GM12875 (cell line): ENCODE data around the gene SH2D3C.

Experiments used
- H3K4me3 ChIP-seq: one replicate; pipeline ENCODE4 v1.5.1; 2011; ENCODE audit warnings: low read depth, low read length, control low read depth
- CTCF ChIP-seq: IDR thresholded peaks from 2 replicates; pipeline ENCODE4 v1.5.1; 2011; ENCODE audit warnings: low read depth, mild to moderate bottlenecking, control low read depth, inconsistent platforms, low read length, moderate library complexity, borderline replicate concordance; ENCODE audit not compliant: insufficient read depth

SH2D3C gene

GRCh38 chr9:127806871-127807270 lies 28.4 kb upstream of the SH2D3C start:
- TF ChIP-seq CTCF: no peak
- H3K4me3 ChIP-seq: no peak overlapping the region

GRCh38 chr9:127805620-127806019 lies 27.2 kb upstream of the SH2D3C start:
- no peak overlapping the region for H3K4me3 ChIP-seq
- peak; percentile 49; the same call in 1 of the 2 replicates for TF ChIP-seq CTCF

GRCh38 chr9:127803507-127804352 lies 25.3 kb upstream of the SH2D3C start:
- no peak for TF ChIP-seq CTCF
- H3K4me3 ChIP-seq: peak overlapping the region; percentile 61

- H3K4me3 ChIP-seq: peak within 1 kb of the TSS; percentile 61
- no peak for TF ChIP-seq CTCF
Observed at GRCh38 chr9:127802576-127803443, 24.3 kb upstream of the SH2D3C start, which contains the start of gene FPGS. TSS of gene FPGS (plus strand) at chr9:127802882. CDS start at chr9:127802925, 43 bp downstream.

DNA sequence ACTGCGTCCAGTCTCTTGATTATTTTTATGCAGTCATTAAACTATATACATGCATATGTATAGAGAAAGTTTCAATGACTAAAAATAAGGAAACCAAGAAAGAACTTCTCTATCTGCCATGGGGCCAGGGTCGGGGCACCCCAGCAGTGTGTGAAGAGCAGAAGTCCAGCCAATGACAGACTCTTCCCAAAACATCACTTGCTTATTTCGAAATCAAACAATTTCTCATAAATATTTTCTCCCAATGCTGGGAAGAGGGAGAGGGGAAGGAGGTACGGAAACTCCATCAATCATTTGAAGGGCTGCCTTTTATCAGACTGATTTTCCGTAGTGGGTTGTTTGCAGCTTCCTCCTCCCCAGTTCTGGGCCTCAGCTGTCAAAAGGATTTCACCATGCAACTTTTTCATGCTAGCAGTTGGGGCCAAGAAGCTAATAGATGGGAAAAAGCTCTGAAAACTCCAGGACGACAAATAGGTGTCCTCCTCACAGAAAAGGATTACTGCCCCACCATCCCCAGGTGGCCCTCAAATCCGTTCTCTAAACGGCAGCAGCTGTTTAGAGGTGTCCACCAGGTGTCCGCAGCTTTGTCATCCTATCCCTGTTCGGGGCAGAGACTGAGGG lies 23.6 kb upstream of the SH2D3C start:
- peak overlapping the region; percentile 11 for H3K4me3 ChIP-seq
- TF ChIP-seq CTCF: no peak

DNA sequence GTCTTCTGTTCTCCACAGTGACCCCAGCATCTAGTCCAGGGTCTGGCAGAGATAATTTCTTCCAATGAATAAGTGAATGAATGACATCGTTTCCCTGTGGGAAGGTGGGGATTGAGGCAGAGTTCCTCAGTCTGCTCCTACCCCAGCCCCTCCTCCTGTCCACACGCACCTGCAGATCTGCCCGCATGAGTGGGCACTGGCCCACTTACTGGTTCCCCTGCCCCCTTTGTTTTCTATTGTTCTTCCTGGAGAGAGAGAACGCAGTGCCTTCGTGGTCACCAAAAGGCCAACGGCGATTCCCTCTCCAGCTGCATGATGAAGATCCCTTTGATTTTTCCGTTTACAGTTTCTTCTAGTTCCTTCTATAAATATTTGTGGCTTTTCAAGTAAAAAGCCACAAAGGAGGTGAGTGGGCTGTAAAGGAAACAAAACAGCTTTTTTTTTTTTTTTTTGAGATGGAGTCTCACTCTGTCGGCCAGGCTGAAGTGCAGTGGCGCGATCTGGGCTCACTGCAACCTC lies 18.4 kb upstream of the SH2D3C start:
- no peak for TF ChIP-seq CTCF
- no peak overlapping the region for H3K4me3 ChIP-seq
